HepG2 (cell line): Measurements from ENCODE around the gene LOXL3. TPM values are rescaled to one million over a fixed set of nuclear protein-coding genes. Genes with fewer than 3 reads are reported as not detected.
A peak's percentile ranks its signal among the peaks of the same experiment; 100 is the strongest.

Experiments
- KLF11 ChIP-seq: IDR thresholded peaks from 2 replicates; pipeline ENCODE4 v1.6.1; 2016; ENCODE audit warnings: missing compliant biosample characterization
- NFE2L1 ChIP-seq: sonication (generic); formaldehyde crosslinking; IDR thresholded peaks from 2 replicates; pipeline ENCODE4 v1.4.0; 2020; ENCODE audit warnings: missing genetic modification reagents, mild to moderate bottlenecking, borderline replicate concordance
- NPAS2 ChIP-seq: sonication (generic); formaldehyde crosslinking; IDR thresholded peaks from 2 replicates; pipeline ENCODE4 v1.8.0; 2022; ENCODE audit warnings: mild to moderate bottlenecking, missing genetic modification reagents, borderline replicate concordance
- RELA ChIP-seq: sonication (generic); formaldehyde crosslinking; IDR thresholded peaks from 2 replicates; pipeline ENCODE4 v1.4.0; 2020; ENCODE audit warnings: missing genetic modification reagents
- SNAPC2 ChIP-seq: sonication (generic); formaldehyde crosslinking; IDR thresholded peaks from 2 replicates; pipeline ENCODE4 v1.8.1; 2022; ENCODE audit warnings: mild to moderate bottlenecking, missing genetic modification reagents
- ZMYM3 ChIP-seq: sonication (generic); formaldehyde crosslinking; IDR thresholded peaks from 2 replicates; pipeline ENCODE4 v1.5.1; 2020; ENCODE audit warnings: mild to moderate bottlenecking, missing genetic modification reagents
- ZNF3 ChIP-seq: IDR thresholded peaks from 2 replicates; pipeline ENCODE4 v1.7.0; 2017; ENCODE audit warnings: inconsistent platforms
- ZNF350 ChIP-seq: sonication (generic); formaldehyde crosslinking; IDR thresholded peaks from 2 replicates; pipeline ENCODE4 v1.4.0; 2020; ENCODE audit warnings: mild to moderate bottlenecking, low read depth, missing genetic modification reagents, borderline replicate concordance
- polyA plus RNA-seq, 8 experiments: library from polyadenylated mRNA; depleted of rRNA in 3 of 8; stranded (reverse) in 7 of 8; unstranded in 1 of 8; fragments of >200 nt; fragmentation: Illumina TruSeq in 4 of 8; extraction: Trizol in 4 of 8; gene quantifications; 2 replicates each; pipeline versions ENCODE4 v1.2.1 to v1.2.3, GENCODE V29; 2011 to 2016; ENCODE audit warnings: low read depth in 4 of 8, missing spikeins in 1 of 8, mixed read lengths in 1 of 8; ENCODE audit not compliant: insufficient read depth in 1 of 8
- total RNA-seq, 5 experiments: library from RNA; depleted of rRNA; stranded (reverse); fragments of >200 nt; fragmentation: Illumina TruSeq; extraction: Trizol; gene quantifications; 2 replicates each; pipeline ENCODE4 v1.2.3, GENCODE V29; 2016; ENCODE audit warnings: low read depth in 1 of 5
- TF ChIP-seq, protein P1 (sequence below): sonication (generic); formaldehyde crosslinking; IDR thresholded peaks from 2 replicates; pipeline ENCODE4 v1.5.0; 2020; ENCODE audit warnings: mild to moderate bottlenecking, missing genetic modification reagents, borderline replicate concordance
- TF ChIP-seq, protein P2 (sequence below): sonication (generic); formaldehyde crosslinking; IDR thresholded peaks from 2 replicates; pipeline ENCODE4 v1.5.1; 2020; ENCODE audit warnings: mild to moderate bottlenecking, missing genetic modification reagents, borderline replicate concordance
- TF ChIP-seq, protein P3 (sequence below): sonication (generic); formaldehyde crosslinking; IDR thresholded peaks from 2 replicates; pipeline ENCODE4 v1.4.0; 2020; ENCODE audit warnings: low read depth, mild to moderate bottlenecking, missing genetic modification reagents

The LOXL3 gene
- total and polyA plus RNA-seq, 2 of the 13 experiments (the other 11 are each of a cell fraction or from before 2014, with no cell fraction given) = 0.55 to 6.5 TPM

DNA sequence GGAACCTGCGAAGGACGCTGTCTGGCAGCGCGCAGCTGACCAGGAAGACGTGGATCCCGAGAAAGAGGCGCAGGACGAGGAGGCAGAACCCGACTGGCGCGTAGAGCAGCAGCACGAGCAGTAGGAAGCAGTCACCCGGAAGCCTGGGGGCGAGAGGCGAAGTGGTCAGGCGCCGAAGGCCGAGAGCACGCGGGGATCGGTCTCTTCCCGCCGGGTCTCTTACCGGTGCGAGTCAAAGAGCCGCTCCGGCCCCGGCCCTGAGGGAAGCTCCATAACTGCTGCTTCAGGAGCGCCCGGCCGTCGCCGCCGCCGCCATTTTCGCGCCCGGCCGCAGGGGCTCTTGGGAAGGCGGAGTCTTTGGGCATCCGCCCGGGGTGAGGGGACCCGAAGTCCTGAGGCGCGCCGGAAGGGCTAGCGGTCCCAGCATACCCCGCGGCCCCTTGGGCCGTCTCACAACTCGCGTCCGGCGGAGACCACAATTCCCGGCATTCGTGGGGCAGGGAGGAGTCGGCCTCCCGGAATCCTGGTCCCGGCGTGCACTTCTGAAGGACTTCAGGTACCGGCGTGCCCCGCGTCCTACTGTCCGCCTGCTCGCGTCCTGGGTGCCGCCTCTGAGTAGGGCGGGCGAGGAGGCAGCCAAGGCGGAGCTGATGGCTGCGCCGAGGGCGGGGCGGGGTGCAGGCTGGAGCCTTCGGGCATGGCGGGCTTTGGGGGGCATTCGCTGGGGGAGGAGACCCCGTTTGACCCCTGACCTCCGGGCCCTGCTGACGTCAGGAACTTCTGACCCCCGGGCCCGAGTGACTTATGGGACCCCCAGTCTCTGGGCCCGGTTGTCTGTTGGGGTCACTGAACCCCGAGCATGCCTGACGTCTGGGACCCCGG lies 24.1 kb downstream of the LOXL3 start, which contains the start of the genes AUP1 and HTRA2 (continued):
- TF ChIP-seq, protein P1, sequence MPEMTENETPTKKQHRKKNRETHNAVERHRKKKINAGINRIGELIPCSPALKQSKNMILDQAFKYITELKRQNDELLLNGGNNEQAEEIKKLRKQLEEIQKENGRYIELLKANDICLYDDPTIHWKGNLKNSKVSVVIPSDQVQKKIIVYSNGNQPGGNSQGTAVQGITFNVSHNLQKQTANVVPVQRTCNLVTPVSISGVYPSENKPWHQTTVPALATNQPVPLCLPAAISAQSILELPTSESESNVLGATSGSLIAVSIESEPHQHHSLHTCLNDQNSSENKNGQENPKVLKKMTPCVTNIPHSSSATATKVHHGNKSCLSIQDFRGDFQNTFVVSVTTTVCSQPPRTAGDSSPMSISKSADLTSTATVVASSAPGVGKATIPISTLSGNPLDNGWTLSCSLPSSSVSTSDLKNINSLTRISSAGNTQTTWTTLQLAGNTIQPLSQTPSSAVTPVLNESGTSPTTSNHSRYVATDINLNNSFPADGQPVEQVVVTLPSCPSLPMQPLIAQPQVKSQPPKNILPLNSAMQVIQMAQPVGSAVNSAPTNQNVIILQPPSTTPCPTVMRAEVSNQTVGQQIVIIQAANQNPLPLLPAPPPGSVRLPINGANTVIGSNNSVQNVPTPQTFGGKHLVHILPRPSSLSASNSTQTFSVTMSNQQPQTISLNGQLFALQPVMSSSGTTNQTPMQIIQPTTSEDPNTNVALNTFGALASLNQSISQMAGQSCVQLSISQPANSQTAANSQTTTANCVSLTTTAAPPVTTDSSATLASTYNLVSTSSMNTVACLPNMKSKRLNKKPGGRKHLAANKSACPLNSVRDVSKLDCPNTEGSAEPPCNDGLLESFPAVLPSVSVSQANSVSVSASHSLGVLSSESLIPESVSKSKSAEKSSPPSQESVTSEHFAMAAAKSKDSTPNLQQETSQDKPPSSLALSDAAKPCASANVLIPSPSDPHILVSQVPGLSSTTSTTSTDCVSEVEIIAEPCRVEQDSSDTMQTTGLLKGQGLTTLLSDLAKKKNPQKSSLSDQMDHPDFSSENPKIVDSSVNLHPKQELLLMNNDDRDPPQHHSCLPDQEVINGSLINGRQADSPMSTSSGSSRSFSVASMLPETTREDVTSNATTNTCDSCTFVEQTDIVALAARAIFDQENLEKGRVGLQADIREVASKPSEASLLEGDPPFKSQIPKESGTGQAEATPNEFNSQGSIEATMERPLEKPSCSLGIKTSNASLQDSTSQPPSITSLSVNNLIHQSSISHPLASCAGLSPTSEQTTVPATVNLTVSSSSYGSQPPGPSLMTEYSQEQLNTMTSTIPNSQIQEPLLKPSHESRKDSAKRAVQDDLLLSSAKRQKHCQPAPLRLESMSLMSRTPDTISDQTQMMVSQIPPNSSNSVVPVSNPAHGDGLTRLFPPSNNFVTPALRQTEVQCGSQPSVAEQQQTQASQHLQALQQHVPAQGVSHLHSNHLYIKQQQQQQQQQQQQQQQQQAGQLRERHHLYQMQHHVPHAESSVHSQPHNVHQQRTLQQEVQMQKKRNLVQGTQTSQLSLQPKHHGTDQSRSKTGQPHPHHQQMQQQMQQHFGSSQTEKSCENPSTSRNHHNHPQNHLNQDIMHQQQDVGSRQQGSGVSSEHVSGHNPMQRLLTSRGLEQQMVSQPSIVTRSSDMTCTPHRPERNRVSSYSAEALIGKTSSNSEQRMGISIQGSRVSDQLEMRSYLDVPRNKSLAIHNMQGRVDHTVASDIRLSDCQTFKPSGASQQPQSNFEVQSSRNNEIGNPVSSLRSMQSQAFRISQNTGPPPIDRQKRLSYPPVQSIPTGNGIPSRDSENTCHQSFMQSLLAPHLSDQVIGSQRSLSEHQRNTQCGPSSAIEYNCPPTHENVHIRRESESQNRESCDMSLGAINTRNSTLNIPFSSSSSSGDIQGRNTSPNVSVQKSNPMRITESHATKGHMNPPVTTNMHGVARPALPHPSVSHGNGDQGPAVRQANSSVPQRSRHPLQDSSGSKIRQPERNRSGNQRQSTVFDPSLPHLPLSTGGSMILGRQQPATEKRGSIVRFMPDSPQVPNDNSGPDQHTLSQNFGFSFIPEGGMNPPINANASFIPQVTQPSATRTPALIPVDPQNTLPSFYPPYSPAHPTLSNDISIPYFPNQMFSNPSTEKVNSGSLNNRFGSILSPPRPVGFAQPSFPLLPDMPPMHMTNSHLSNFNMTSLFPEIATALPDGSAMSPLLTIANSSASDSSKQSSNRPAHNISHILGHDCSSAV (CRISPR knock-in tag) = peak; percentile 80; the same call in 1 of the 2 replicates
- no peak for TF ChIP-seq SNAPC2 (CRISPR knock-in tag)
- TF ChIP-seq ZNF3 (CRISPR knock-in tag) = no peak
- peak; percentile 17; the same call in 1 of the 2 replicates for TF ChIP-seq RELA (CRISPR knock-in tag)
- TF ChIP-seq ZNF350 (CRISPR knock-in tag) = peak; percentile 79; the same call in 1 of the 2 replicates
- TF ChIP-seq ZMYM3 = no peak
- TF ChIP-seq, protein P2, sequence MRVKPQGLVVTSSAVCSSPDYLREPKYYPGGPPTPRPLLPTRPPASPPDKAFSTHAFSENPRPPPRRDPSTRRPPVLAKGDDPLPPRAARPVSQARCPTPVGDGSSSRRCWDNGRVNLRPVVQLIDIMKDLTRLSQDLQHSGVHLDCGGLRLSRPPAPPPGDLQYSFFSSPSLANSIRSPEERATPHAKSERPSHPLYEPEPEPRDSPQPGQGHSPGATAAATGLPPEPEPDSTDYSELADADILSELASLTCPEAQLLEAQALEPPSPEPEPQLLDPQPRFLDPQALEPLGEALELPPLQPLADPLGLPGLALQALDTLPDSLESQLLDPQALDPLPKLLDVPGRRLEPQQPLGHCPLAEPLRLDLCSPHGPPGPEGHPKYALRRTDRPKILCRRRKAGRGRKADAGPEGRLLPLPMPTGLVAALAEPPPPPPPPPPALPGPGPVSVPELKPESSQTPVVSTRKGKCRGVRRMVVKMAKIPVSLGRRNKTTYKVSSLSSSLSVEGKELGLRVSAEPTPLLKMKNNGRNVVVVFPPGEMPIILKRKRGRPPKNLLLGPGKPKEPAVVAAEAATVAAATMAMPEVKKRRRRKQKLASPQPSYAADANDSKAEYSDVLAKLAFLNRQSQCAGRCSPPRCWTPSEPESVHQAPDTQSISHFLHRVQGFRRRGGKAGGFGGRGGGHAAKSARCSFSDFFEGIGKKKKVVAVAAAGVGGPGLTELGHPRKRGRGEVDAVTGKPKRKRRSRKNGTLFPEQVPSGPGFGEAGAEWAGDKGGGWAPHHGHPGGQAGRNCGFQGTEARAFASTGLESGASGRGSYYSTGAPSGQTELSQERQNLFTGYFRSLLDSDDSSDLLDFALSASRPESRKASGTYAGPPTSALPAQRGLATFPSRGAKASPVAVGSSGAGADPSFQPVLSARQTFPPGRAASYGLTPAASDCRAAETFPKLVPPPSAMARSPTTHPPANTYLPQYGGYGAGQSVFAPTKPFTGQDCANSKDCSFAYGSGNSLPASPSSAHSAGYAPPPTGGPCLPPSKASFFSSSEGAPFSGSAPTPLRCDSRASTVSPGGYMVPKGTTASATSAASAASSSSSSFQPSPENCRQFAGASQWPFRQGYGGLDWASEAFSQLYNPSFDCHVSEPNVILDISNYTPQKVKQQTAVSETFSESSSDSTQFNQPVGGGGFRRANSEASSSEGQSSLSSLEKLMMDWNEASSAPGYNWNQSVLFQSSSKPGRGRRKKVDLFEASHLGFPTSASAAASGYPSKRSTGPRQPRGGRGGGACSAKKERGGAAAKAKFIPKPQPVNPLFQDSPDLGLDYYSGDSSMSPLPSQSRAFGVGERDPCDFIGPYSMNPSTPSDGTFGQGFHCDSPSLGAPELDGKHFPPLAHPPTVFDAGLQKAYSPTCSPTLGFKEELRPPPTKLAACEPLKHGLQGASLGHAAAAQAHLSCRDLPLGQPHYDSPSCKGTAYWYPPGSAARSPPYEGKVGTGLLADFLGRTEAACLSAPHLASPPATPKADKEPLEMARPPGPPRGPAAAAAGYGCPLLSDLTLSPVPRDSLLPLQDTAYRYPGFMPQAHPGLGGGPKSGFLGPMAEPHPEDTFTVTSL (CRISPR knock-in tag) = 0 out of 2 replicates have a peak, but pooled peaks have one; percentile 15
- TF ChIP-seq, protein P3, sequence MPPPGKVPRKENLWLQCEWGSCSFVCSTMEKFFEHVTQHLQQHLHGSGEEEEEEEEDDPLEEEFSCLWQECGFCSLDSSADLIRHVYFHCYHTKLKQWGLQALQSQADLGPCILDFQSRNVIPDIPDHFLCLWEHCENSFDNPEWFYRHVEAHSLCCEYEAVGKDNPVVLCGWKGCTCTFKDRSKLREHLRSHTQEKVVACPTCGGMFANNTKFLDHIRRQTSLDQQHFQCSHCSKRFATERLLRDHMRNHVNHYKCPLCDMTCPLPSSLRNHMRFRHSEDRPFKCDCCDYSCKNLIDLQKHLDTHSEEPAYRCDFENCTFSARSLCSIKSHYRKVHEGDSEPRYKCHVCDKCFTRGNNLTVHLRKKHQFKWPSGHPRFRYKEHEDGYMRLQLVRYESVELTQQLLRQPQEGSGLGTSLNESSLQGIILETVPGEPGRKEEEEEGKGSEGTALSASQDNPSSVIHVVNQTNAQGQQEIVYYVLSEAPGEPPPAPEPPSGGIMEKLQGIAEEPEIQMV = peak; percentile 22
- 0 out of 2 replicates have a peak, but pooled peaks have one; percentile 27 for TF ChIP-seq NFE2L1 (CRISPR knock-in tag)
- no peak for TF ChIP-seq NPAS2 (CRISPR knock-in tag)
- TF ChIP-seq KLF11 (CRISPR knock-in tag) = no peak
